GM12891 (cell line): ENCODE measurements around the gene UBE2G1.

Experiments used
- PAX5 ChIP-seq: IDR thresholded peaks from 2 replicates; pipeline ENCODE4 v1.6.1; 2011; ENCODE audit warnings: low read length, moderate library complexity, mild to moderate bottlenecking; ENCODE audit not compliant: insufficient read depth, severe bottlenecking
- POLR2A ChIP-seq: IDR thresholded peaks from 2 replicates; pipeline ENCODE4 v1.6.1; 2011; ENCODE audit warnings: low read depth, low read length, control low read depth
- POLR2AphosphoS5 ChIP-seq: IDR thresholded peaks from 2 replicates; pipeline ENCODE4 v1.6.1; 2011; ENCODE audit warnings: low read depth, low read length, control low read depth
- POU2F2 ChIP-seq: IDR thresholded peaks from 2 replicates; pipeline ENCODE4 v1.6.1; 2011; ENCODE audit warnings: low read depth, mild to moderate bottlenecking, control low read depth, low read length, moderate library complexity
- SPI1 ChIP-seq: IDR thresholded peaks from 2 replicates; pipeline ENCODE4 v1.6.1; 2011; ENCODE audit warnings: low read depth, low read length, control low read depth
- TAF1 ChIP-seq: IDR thresholded peaks from 2 replicates; pipeline ENCODE4 v1.6.1; 2011; ENCODE audit warnings: low read depth, low read length, control low read depth

DNA sequence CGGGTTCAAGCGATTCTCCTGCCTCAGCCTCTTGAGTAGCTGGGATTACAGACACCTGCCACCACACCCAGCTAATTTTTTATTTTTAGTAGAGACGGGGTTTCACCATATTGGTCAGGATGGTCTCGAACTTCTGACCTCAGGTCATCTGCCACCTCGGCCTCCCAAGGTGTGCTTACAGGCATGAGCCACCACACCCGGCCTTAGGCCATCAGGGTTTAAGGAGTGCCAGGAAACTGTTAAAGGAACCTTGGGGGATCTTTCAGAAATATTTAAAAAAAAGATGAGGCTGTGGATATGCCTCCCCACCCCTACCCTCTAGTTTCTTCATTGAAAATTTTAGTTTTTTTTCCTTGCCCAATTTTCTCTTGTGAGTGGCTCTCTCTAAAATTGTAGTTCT is 31.4 kb upstream of the UBE2G1 start:
- TF ChIP-seq SPI1 (no peak), TAF1 (no peak), POLR2AphosphoS5 (no peak), POLR2A (no peak), POU2F2 (no peak), PAX5 (no peak)
